IPS-20b (cell line): Measurements from ENCODE around the gene SCFD2.
"Not testable (repeated sequence)": the region's sequence is repeated elsewhere in the genome, so short reads cannot be mapped to it uniquely, and the experiment has no call there.

Source experiments
- H3K27ac ChIP-seq: one replicate; pipeline ENCODE4 v1.5.1; 2013; ENCODE audit warnings: low read length
- H3K27me3 ChIP-seq: 2 replicates; pipeline ENCODE4 v1.6.1; 2013; ENCODE audit warnings: mild to moderate bottlenecking, low read length, inconsistent platforms; ENCODE audit not compliant: insufficient read depth
- H3K36me3 ChIP-seq: 2 replicates; pipeline ENCODE4 v1.6.1; 2013; ENCODE audit warnings: low read depth, mild to moderate bottlenecking, inconsistent platforms, low read length, moderate library complexity; ENCODE audit not compliant: insufficient read depth
- H3K4me1 ChIP-seq: 2 replicates; pipeline ENCODE4 v1.6.1; 2013; ENCODE audit warnings: mild to moderate bottlenecking, control low read depth, inconsistent platforms, low read length, moderate library complexity; ENCODE audit not compliant: insufficient read depth
- H3K4me3 ChIP-seq: 2 replicates; pipeline ENCODE4 v1.5.1; 2013; ENCODE audit warnings: mild to moderate bottlenecking, low read length, inconsistent platforms
- H3K9ac ChIP-seq: 2 replicates; pipeline ENCODE4 v1.6.1; 2013; ENCODE audit warnings: low read depth, mild to moderate bottlenecking, inconsistent platforms, low read length, moderate library complexity
- H3K9me3 ChIP-seq: 2 replicates; pipeline ENCODE4 v1.6.1; 2013; ENCODE audit warnings: mild to moderate bottlenecking, low read depth, low read length, inconsistent platforms; ENCODE audit not compliant: insufficient read depth

The SCFD2 gene

GRCh38 chr4:53306729-53307128 lies 59.1 kb downstream of the SCFD2 start:
- H3K4me3 ChIP-seq = no peak overlapping the region
- H3K9me3 ChIP-seq = no peaks in the 10 kb centered on the region
- H3K27ac ChIP-seq = no peak overlapping the region

DNA sequence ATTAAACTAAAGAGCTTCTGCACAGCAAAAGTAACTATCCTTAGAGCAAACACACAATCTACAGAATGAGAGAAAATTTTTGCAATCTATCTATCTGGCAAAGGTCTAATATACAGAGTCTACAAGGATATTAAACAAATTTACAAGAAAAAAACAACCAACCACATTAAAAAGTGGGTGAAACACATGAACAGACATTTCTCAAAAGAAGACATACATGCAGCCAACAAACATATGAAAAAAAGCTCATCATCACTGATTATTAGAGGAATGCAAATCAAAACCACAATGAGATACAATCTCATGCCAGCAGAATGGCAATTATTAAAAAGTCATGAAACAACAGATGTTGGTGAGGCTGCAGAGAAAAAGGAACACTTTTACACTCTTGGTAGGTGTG lies 73.7 kb downstream of the SCFD2 start:
- not testable (repeated sequence) for H3K9ac ChIP-seq, H3K36me3 ChIP-seq, H3K4me1 ChIP-seq, H3K27ac ChIP-seq, H3K27me3 ChIP-seq, H3K4me3 ChIP-seq
- peaks cover 17% of the 10 kb centered on the region; the same call in 1 of the 2 replicates for H3K9me3 ChIP-seq

More at GRCh38 chr4:53306729-53307128, 59.1 kb downstream of the SCFD2 start:
- Histone ChIP-seq H3K27me3 (no peaks in the 10 kb centered on the region), H3K9ac (no peak overlapping the region), H3K36me3 (no peaks in the 10 kb centered on the region), H3K4me1 (no peaks in the 10 kb centered on the region)

DNA sequence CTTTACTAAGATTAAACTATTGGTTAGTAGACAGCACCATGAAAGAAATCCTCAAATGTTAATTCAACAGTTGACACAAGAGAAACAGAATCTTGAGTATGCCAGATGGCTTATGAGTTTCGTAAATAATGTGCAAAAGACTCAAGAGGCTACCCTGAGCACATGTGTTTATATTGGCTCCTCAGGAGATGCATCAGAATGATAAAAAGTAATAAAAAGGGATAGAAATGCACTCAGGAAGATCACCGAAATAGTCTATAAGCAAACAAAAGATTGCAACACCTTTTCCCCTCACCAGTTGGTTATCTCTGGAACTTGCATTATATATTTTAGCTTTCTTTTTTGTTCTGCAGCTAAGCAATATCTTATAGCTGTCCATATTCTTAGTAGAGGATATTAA lies 84.4 kb downstream of the SCFD2 start:
- H3K4me3 ChIP-seq = no peak overlapping the region
- no peaks in the 10 kb centered on the region for H3K4me1 ChIP-seq
- H3K9ac ChIP-seq = no peak overlapping the region
- no peaks in the 10 kb centered on the region for H3K27me3 ChIP-seq
- H3K36me3 ChIP-seq = no peaks in the 10 kb centered on the region
- H3K27ac ChIP-seq = no peak overlapping the region
- H3K9me3 ChIP-seq = no peaks in the 10 kb centered on the region

DNA sequence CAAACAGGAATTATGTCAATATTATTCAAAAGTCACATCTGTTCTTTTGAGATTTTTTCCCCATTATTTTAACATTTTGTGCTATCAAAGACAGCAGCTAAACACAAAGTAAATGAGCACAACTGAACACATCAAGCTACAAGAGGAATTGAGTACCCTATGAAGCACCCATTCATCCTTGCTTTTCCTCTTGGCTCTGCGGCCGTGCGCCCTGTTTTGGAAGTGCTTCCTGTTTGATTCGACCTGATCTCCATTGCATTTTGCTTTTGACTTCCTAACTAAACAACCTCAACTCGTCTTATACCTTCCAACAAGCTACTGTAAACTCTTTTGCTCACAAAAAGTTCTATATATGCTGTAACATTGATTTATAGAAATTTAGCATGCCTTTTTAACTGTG lies 85.0 kb downstream of the SCFD2 start:
- Histone ChIP-seq H3K27ac (no peak overlapping the region), H3K4me3 (no peak overlapping the region), H3K9me3 (no peaks in the 10 kb centered on the region), H3K9ac (no peak overlapping the region), H3K36me3 (no peaks in the 10 kb centered on the region), H3K27me3 (no peaks in the 10 kb centered on the region), H3K4me1 (no peaks in the 10 kb centered on the region)

- Histone ChIP-seq H3K27ac (no peak overlapping the region), H3K4me3 (no peak overlapping the region), H3K4me1 (no peaks in the 10 kb centered on the region), H3K9me3 (no peaks in the 10 kb centered on the region), H3K9ac (no peak overlapping the region), H3K27me3 (no peaks in the 10 kb centered on the region), H3K36me3 (no peaks in the 10 kb centered on the region)
Observed at GRCh38 chr4:53274609-53275268, 91.1 kb downstream of the SCFD2 start.

DNA sequence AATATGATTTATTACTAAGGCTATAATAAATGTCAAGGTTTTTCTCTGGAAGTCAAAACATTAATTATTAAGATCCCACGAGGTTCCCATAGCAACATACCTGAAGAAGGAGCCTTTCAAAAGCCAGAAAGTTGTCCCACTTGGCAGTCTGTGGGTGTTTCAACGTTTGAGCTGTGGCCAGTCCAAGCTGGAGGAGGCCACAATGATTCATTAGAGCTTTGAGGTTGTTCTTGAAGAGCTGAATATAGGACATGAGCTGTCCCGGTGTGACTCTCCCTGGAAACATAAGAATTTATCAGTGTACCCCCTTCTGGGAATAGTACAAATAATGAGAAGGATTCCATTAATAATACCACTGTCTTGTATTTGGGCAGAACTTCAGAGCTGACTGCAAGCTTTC lies 92.1 kb downstream of the SCFD2 start:
- Histone ChIP-seq H3K27me3 (no peaks in the 10 kb centered on the region), H3K9me3 (no peaks in the 10 kb centered on the region), H3K4me1 (no peaks in the 10 kb centered on the region), H3K36me3 (no peaks in the 10 kb centered on the region), H3K4me3 (no peak overlapping the region), H3K9ac (no peak overlapping the region), H3K27ac (no peak overlapping the region)

DNA sequence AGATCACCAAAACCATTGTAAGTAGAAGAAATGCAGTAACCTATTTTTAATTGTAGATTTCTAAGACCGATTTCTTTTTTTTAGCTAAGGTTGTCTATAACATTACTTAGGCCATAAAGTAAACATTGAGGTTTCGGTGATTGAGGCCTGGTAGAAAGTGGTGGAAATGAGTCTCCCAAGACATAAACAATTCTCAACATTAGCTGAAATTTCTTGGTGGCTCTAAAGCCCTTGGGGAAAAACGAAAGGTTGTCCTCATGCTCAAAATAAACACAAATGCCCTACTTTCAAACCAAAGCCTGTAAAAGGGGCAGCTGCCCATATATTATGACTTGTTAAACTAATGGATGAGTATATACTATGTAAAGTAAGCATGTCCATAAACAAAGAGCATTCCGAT lies 98.8 kb downstream of the SCFD2 start:
- no peaks in the 10 kb centered on the region for H3K4me1 ChIP-seq
- no peak overlapping the region for H3K27ac ChIP-seq
- no peak overlapping the region for H3K9ac ChIP-seq
- no peak overlapping the region for H3K4me3 ChIP-seq
- no peaks in the 10 kb centered on the region for H3K27me3 ChIP-seq
- no peaks in the 10 kb centered on the region for H3K9me3 ChIP-seq
- no peaks in the 10 kb centered on the region for H3K36me3 ChIP-seq

- H3K4me3 ChIP-seq, H3K36me3 ChIP-seq, H3K27me3 ChIP-seq, H3K27ac ChIP-seq, H3K9ac ChIP-seq, H3K9me3 ChIP-seq, H3K4me1 ChIP-seq: not testable (repeated sequence)
Observed at GRCh38 chr4:53255986-53256385, 109.9 kb downstream of the SCFD2 start.

- no peaks in the 10 kb centered on the region for H3K4me1 ChIP-seq
- H3K4me3 ChIP-seq = no peak overlapping the region
- no peaks in the 10 kb centered on the region for H3K27me3 ChIP-seq
- H3K36me3 ChIP-seq = no peaks in the 10 kb centered on the region
- no peak overlapping the region for H3K9ac ChIP-seq
- no peaks in the 10 kb centered on the region; the same call in 1 of the 2 replicates for H3K9me3 ChIP-seq
- no peak overlapping the region for H3K27ac ChIP-seq
Observed at GRCh38 chr4:53240573-53240972, 125.3 kb downstream of the SCFD2 start.

DNA sequence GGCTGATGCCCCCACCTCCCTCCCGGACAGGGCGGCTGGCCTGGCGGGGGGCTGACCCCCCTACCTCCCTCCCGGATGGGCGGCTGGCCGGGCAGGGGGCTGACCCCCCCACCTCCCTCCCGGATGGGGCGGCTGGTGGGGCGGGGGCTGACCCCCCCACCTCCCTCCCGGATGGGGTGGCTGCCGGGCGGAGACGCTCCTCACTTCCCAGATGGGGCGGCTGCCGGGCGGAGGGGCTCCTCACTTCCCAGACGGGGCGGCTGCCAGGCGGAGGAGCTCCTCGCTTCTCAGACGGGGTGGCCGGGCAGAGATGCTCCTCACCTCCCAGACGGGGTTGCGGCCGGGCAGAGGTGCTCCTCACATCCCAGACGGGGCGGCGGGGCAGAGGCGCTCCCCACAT lies 127.5 kb downstream of the SCFD2 start:
- not testable (repeated sequence) for H3K4me3 ChIP-seq, H3K27ac ChIP-seq, H3K4me1 ChIP-seq, H3K9me3 ChIP-seq, H3K27me3 ChIP-seq, H3K9ac ChIP-seq, H3K36me3 ChIP-seq

DNA sequence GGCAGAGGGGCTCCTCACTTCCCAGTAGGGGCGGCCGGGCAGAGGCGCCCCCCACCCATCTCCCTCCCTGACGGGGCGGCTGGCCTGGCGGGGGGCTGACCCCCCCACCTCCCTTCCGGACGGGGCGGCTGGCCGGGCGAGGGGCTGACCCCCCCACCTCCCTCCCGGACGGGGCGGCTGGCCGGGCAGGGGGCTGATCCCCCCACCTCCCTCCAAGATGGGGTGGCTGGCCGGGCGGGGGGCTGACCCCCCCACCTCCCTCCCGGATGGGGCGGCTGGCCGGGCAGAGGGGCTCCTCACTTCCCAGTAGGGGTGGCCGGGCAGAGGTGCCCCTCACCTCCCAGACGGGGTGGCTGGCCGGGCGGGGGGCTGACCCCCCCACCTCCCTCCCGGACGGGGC lies 128.1 kb downstream of the SCFD2 start:
- H3K36me3 ChIP-seq, H3K27me3 ChIP-seq: not testable (repeated sequence)

GRCh38 chr4:53236624-53237023 lies 129.2 kb downstream of the SCFD2 start:
- H3K27ac ChIP-seq, H3K4me3 ChIP-seq, H3K9ac ChIP-seq, H3K36me3 ChIP-seq, H3K27me3 ChIP-seq, H3K4me1 ChIP-seq, H3K9me3 ChIP-seq: not testable (repeated sequence)

More for the DNA sequence above, 128.1 kb downstream of the SCFD2 start:
- H3K9me3 ChIP-seq, H3K9ac ChIP-seq, H3K4me1 ChIP-seq, H3K4me3 ChIP-seq, H3K27ac ChIP-seq: not testable (repeated sequence)
